B cell (primary cell): ENCODE measurements around the gene KRT72.

Experiments
- CTCF ChIP-seq: fragments of 200-600 bp; IDR thresholded peaks from one replicate; pipeline ENCODE4 v1.8.0; 2022; ENCODE audit warnings: antibody characterized with exemption, mild to moderate bottlenecking
- EZH2 ChIP-seq: IDR thresholded peaks from 2 replicates; pipeline ENCODE4 v1.6.1; 2012; ENCODE audit warnings: borderline replicate concordance, low read depth, mild to moderate bottlenecking, moderate library complexity, low read length; ENCODE audit not compliant: insufficient read depth, poor library complexity, severe bottlenecking

GRCh38 chr12:52615208-52615868, 14.1 kb upstream of the KRT72 start:
- TF ChIP-seq CTCF (no peak), EZH2 (no peak)
